B cell (primary cell): ENCODE data around the gene PCNX3. TPM values are rescaled to one million over a fixed set of nuclear protein-coding genes. Genes with fewer than 3 reads are reported as not detected.

Source experiments
- ATAC-seq: fragments of 200-7000 bp; cut with Tn5 transposase; one replicate; pipeline ENCODE4 v1.10.0; 2021; ENCODE audit warnings: low read depth, mild to moderate bottlenecking, moderate number of reproducible peaks, moderate library complexity
- CTCF ChIA-PET: fragments of 350-600 bp; sonication (Branson Sonifier 250); formaldehyde crosslinking; loops from one replicate; lab custom pipeline; 2021; ENCODE audit warnings: antibody characterized with exemption, inconsistent platforms; lab: Charles Lee
- POLR2A ChIA-PET: fragments of 350-600 bp; sonication (Branson Sonifier 250); formaldehyde crosslinking; loops from one replicate; lab custom pipeline; 2021; ENCODE audit warnings: antibody characterized with exemption; lab: Charles Lee
- DNase-seq: peaks from one replicate; pipeline ENCODE4 v3.0.0; 2013
- H2AFZ ChIP-seq: 2 replicates; pipeline ENCODE4 v1.6.1; 2012; ENCODE audit warnings: mild to moderate bottlenecking, low read depth, low read length; ENCODE audit not compliant: insufficient read depth, poor library complexity, severe bottlenecking
- H3K27ac ChIP-seq, 2 donors: 1 replicate in 1 of 2; 2 replicates in 1 of 2; pipeline ENCODE4 v1.5.1; 2012 to 2013; ENCODE audit warnings: low read length in 2 of 2, mild to moderate bottlenecking in 2 of 2, moderate library complexity in 1 of 2
- H3K27me3 ChIP-seq, 4 experiments: fragments of 200-600 bp in 1 of 4; sonication (generic) in 1 of 4; replicated peaks in 1 of 4; 1 replicate in 2 of 4; 2 replicates in 2 of 4; pipeline versions ENCODE4 v1.6.1 to v1.7.0; 2013 to 2016; ENCODE audit warnings: low read length in 3 of 4, mild to moderate bottlenecking in 2 of 4, mixed read lengths in 1 of 4, moderate library complexity in 1 of 4; ENCODE audit not compliant: insufficient read depth in 4 of 4, control insufficient read depth in 3 of 4; ENCODE audit errors: control extremely low read depth in 1 of 4
- H3K36me3 ChIP-seq, 2 experiments: replicated peaks in 1 of 2; 1 replicate in 1 of 2; 2 replicates in 1 of 2; pipeline versions ENCODE4 v1.6.1 to v1.7.1; 2013; ENCODE audit warnings: low read length in 1 of 2; ENCODE audit not compliant: insufficient read depth in 2 of 2, control insufficient read depth in 1 of 2; ENCODE audit errors: control extremely low read depth in 1 of 2, extremely low read depth in 1 of 2
- H3K4me1 ChIP-seq, 2 donors: fragments of 200-600 bp in 1 of 2; sonication (generic) in 1 of 2; 1 replicate in 1 of 2; 2 replicates in 1 of 2; pipeline versions ENCODE4 v1.5.1 to v1.6.1; 2013 to 2017; ENCODE audit warnings: low read length in 2 of 2; ENCODE audit not compliant: control insufficient read depth in 2 of 2, insufficient read depth in 2 of 2
- H3K4me2 ChIP-seq: replicated peaks from 2 replicates; pipeline ENCODE3; 2012; ENCODE audit warnings: mild to moderate bottlenecking, low read depth, low read length; ENCODE audit not compliant: poor library complexity, severe bottlenecking
- H3K4me3 ChIP-seq, 5 experiments: fragments of 200-600 bp in 1 of 5; sonication (generic) in 1 of 5; 1 replicate in 3 of 5; 2 replicates in 2 of 5; pipeline versions ENCODE4 v1.5.1 to v1.7.0; 2011 to 2016; ENCODE audit warnings: low read length in 4 of 5, mild to moderate bottlenecking in 4 of 5, low read depth in 2 of 5, control low read depth in 1 of 5, moderate library complexity in 1 of 5; ENCODE audit not compliant: insufficient read depth in 1 of 5; ENCODE audit errors: control extremely low read depth in 1 of 5, extremely low read depth in 1 of 5
- H3K79me2 ChIP-seq: fragments of 200-600 bp; sonication (generic); one replicate; pipeline ENCODE4 v1.6.0; 2016; ENCODE audit warnings: low read length; ENCODE audit not compliant: control insufficient read depth, insufficient read depth
- H3K9ac ChIP-seq: fragments of 200-600 bp; sonication (generic); 2 replicates; pipeline ENCODE4 v1.6.1; 2017; ENCODE audit warnings: mild to moderate bottlenecking, low read length, moderate library complexity
- H3K9me3 ChIP-seq, 3 donors: one replicate each; pipeline versions ENCODE4 v1.6.1 to v1.7.1; 2013; ENCODE audit warnings: low read length in 2 of 3; ENCODE audit not compliant: control insufficient read depth in 2 of 3, insufficient read depth in 1 of 3; ENCODE audit errors: control extremely low read depth in 1 of 3
- H4K20me1 ChIP-seq: 2 replicates; pipeline ENCODE4 v1.6.0; 2012; ENCODE audit warnings: mild to moderate bottlenecking, low read length; ENCODE audit not compliant: insufficient read depth, control insufficient read depth, poor library complexity, severe bottlenecking
- H3K27ac Mint-ChIP-seq: one replicate; pipeline ENCODE4 v1.8.0; 2021; ENCODE audit warnings: mixed read lengths
- H3K27me3 Mint-ChIP-seq: one replicate; pipeline ENCODE4 v1.8.0; 2021; ENCODE audit warnings: mixed read lengths
- H3K4me1 Mint-ChIP-seq: one replicate; pipeline ENCODE4 v1.8.0; 2021; ENCODE audit warnings: mixed read lengths
- H3K4me3 Mint-ChIP-seq: one replicate; pipeline ENCODE4 v1.8.0; 2021; ENCODE audit warnings: mixed read lengths
- H3K9me3 Mint-ChIP-seq: one replicate; pipeline ENCODE4 v1.8.0; 2022; ENCODE audit warnings: mixed read lengths; ENCODE audit not compliant: insufficient read depth
- EZH2 ChIP-seq: IDR thresholded peaks from 2 replicates; pipeline ENCODE4 v1.6.1; 2012; ENCODE audit warnings: borderline replicate concordance, low read depth, mild to moderate bottlenecking, moderate library complexity, low read length; ENCODE audit not compliant: insufficient read depth, poor library complexity, severe bottlenecking
- WGBS: methylation state at CpG from one replicate; pipeline ENCODE4 v1.1.5; 2013; ENCODE audit warnings: missing lambda C conversion rate; ENCODE audit not compliant: insufficient coverage; 5-methylcytosine and 5-hydroxymethylcytosine counted together
- intact Hi-C: fragments of 100-400 bp; cut with micrococcal nuclease; formaldehyde crosslinking; loops from one replicate; pipeline ENCODE4 v1.10.0; 2022
- polyA plus RNA-seq: library from polyadenylated mRNA; depleted of rRNA; stranded (reverse); fragments of >200 nt; gene quantifications from 2 replicates; pipeline ENCODE4 v1.2.3, GENCODE V29; 2012
- total RNA-seq, 2 donors: library from RNA; stranded (reverse); fragments of 120-200 nt in 1 of 2; gene quantifications; 1 replicate in 1 of 2; 2 replicates in 1 of 2; pipeline versions ENCODE4 v1.2.3 to v1.2.4, GENCODE V29; 2013 to 2022
- TF ChIP-seq, protein P1 (sequence below): fragments of 200-600 bp; IDR thresholded peaks from one replicate; pipeline ENCODE4 v1.8.0; 2022; ENCODE audit warnings: antibody characterized with exemption, mild to moderate bottlenecking

Gene PCNX3
- total and polyA plus RNA-seq, 2 donors (not counting 1 experiment from before 2014, with no cell fraction given) = 61.5 to 62.8 TPM

GRCh38 chr11:65658174-65659021, 42.8 kb downstream of the PCNX3 start:
- H3K27me3 ChIP-seq = no peaks in the 10 kb centered on the region
- DNase-seq = peak; percentile 27
- Mint-ChIP-seq H3K4me3 (no peak overlapping the region), H3K9me3 (no peaks in the 10 kb centered on the region), H3K27me3 (no peaks in the 10 kb centered on the region), H3K27ac (no peak overlapping the region), H3K4me1 (peaks cover 48% of the 10 kb centered on the region)
- H3K4me2 ChIP-seq = no peak overlapping the region
- TF ChIP-seq, protein P1, sequence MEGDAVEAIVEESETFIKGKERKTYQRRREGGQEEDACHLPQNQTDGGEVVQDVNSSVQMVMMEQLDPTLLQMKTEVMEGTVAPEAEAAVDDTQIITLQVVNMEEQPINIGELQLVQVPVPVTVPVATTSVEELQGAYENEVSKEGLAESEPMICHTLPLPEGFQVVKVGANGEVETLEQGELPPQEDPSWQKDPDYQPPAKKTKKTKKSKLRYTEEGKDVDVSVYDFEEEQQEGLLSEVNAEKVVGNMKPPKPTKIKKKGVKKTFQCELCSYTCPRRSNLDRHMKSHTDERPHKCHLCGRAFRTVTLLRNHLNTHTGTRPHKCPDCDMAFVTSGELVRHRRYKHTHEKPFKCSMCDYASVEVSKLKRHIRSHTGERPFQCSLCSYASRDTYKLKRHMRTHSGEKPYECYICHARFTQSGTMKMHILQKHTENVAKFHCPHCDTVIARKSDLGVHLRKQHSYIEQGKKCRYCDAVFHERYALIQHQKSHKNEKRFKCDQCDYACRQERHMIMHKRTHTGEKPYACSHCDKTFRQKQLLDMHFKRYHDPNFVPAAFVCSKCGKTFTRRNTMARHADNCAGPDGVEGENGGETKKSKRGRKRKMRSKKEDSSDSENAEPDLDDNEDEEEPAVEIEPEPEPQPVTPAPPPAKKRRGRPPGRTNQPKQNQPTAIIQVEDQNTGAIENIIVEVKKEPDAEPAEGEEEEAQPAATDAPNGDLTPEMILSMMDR = no peak
- TF ChIP-seq EZH2 = no peak
- H3K9ac ChIP-seq = no peak overlapping the region
- H2AFZ ChIP-seq = no peak overlapping the region
- peaks cover 27 to 33% of the 10 kb centered on the region in 2 donors for H3K4me1 ChIP-seq
- H4K20me1 ChIP-seq = peaks cover 69% of the 10 kb centered on the region
- ChIA-PET POLR2A (interaction anchor here (1.5 to 3.1 kb wide), 2 partner anchors 17 to 19 kb away, joined by 6 to 10 read pairs; partner anchors contain the start of gene SIPA1), CTCF (interaction anchor here (1.4 kb wide), 1 partner anchor 32 kb away, joined by 5 read pairs; no protein-coding TSS in a partner anchor)
- no peak overlapping the region for H3K27ac ChIP-seq
- peaks cover 35% of the 10 kb centered on the region for H3K79me2 ChIP-seq
- H3K9me3 ChIP-seq = no peaks in the 10 kb centered on the region
- 96% methylated on average over 21 of the region's 21 CpGs for WGBS
- H3K4me3 ChIP-seq = no peak overlapping the region
- intact Hi-C loops = no loop called here
- H3K36me3 ChIP-seq = peaks cover 0 to 80% of the 10 kb centered on the region in 2 experiments
- ATAC-seq = no peak

DNA sequence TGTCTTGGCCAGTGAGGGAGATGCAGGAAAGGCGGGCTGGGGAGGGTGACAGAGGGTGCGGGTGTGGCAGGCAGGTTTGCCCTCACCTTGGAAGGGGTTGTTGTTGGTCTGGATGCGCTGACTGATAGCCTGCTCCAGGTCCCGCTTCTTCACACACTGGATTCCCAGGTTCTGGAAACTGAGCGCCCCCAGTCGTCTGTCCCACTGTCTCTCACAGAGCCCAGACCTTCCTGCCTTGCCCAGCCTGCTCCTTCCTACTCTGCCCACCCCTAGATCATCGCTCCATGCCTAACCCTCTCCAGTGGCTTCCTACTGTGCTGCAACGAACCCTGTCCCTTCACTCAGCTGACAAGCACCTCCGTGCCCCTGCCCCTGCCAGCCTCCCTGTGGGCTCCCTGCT, 44.5 kb downstream of the PCNX3 start:
- Histone ChIP-seq H3K9ac (no peak overlapping the region), H4K20me1 (peaks cover 62% of the 10 kb centered on the region), H3K36me3 (peaks cover 0 to 64% of the 10 kb centered on the region in 2 experiments), H3K4me3 (no peak overlapping the region), H3K4me2 (no peak overlapping the region), H2AFZ (no peak overlapping the region), H3K9me3 (no peaks in the 10 kb centered on the region), H3K27ac (peak overlapping the region in 1 of 2 donors; percentile 44), H3K79me2 (peaks cover 37% of the 10 kb centered on the region), H3K27me3 (no peaks in the 10 kb centered on the region), H3K4me1 (peaks cover 19 to 32% of the 10 kb centered on the region in 2 donors)
- intact Hi-C loops = no loop called here
- H3K27ac Mint-ChIP-seq = peak overlapping the region; percentile 53
- ATAC-seq (no peak), DNase-seq (no peak)
- ChIA-PET POLR2A (interaction anchor here (3.1 kb wide), 1 partner anchor 21 kb away, joined by 10 read pairs; the partner anchor contains the start of gene SIPA1), CTCF (no interaction called here)
- H3K4me1 Mint-ChIP-seq = peaks cover 41% of the 10 kb centered on the region
- WGBS = 93% methylated on average over 8 of the region's 9 CpGs
- H3K27me3 Mint-ChIP-seq = no peaks in the 10 kb centered on the region
- TF ChIP-seq, protein P1 = no peak
- no peak for TF ChIP-seq EZH2
- H3K4me3 Mint-ChIP-seq = peak overlapping the region; percentile 9
- no peaks in the 10 kb centered on the region for H3K9me3 Mint-ChIP-seq
